ENCODE results near the gene COX7A2L.

GRCh38 chr2:42316910-42317309, 44.1 kb downstream of the COX7A2L start:
- no peak for TF ChIP-seq REST (IDR thresholded peaks at IDR 0.05; ENCODE audit: low read depth)
- no peak for TF ChIP-seq TAF1 (IDR thresholded peaks at IDR 0.05; ENCODE audit: low read depth)
- no peak for TF ChIP-seq TCF12 (IDR thresholded peaks at IDR 0.05; ENCODE audit: low read depth)
- TF ChIP-seq YY1 (IDR thresholded peaks at IDR 0.05; ENCODE audit: low read depth) = no peak
- TF ChIP-seq NFIC (IDR thresholded peaks at IDR 0.05) = no peak
- no peak for TF ChIP-seq TEAD4 (IDR thresholded peaks at IDR 0.05)

Data from Ishikawa (cell line).